Progenitor cell of endocrine pancreas (in vitro differentiated cells): ENCODE measurements around the gene PRKCG. TPM values are rescaled to one million over a fixed set of nuclear protein-coding genes. Genes with fewer than 3 reads are reported as not detected.

Experiments used
- DNase-seq: peaks from one replicate; pipeline ENCODE4 v3.0.0; 2021; ENCODE audit warnings: low spot score; ENCODE audit not compliant: unreplicated experiment
- H3K27ac Mint-ChIP-seq: 2 replicates; pipeline ENCODE4 v1.8.0; 2021; ENCODE audit warnings: mild to moderate bottlenecking, moderate library complexity, mixed read lengths
- H3K27me3 Mint-ChIP-seq: 2 replicates; pipeline ENCODE4 v1.8.0; 2021; ENCODE audit warnings: mixed read lengths
- H3K36me3 Mint-ChIP-seq: 2 replicates; pipeline ENCODE4 v1.8.0; 2022; ENCODE audit warnings: mixed read lengths; ENCODE audit not compliant: insufficient read depth
- H3K4me1 Mint-ChIP-seq: 2 replicates; pipeline ENCODE4 v1.8.0; 2021; ENCODE audit warnings: low read depth, mixed read lengths
- H3K4me3 Mint-ChIP-seq: 2 replicates; pipeline ENCODE4 v1.8.0; 2021; ENCODE audit warnings: low read depth, mild to moderate bottlenecking, moderate library complexity, mixed read lengths
- H3K9me3 Mint-ChIP-seq: 2 replicates; pipeline ENCODE4 v1.8.0; 2021; ENCODE audit warnings: low read depth, mixed read lengths
- total RNA-seq: library from RNA; stranded (reverse); gene quantifications from 2 replicates; pipeline ENCODE4 v1.2.1, GENCODE V29; 2021
- TF ChIP-seq, protein P1 (sequence below): fragments of 200-600 bp; sonication (generic); IDR thresholded peaks from one replicate; pipeline ENCODE4 v1.5.0; 2021; ENCODE audit warnings: antibody characterized with exemption, mild to moderate bottlenecking; ENCODE audit not compliant: unreplicated experiment

Gene PRKCG
- total RNA-seq, 1 donor from 2014 or later: 8.4 TPM

GRCh38 chr19:53870485-53870844, 11.5 kb upstream of the PRKCG start:
- DNase-seq: no peak
- Mint-ChIP-seq H3K36me3 (peaks cover 17% of the 10 kb centered on the region), H3K4me3 (peak overlapping the region; percentile 73), H3K4me1 (peaks cover 36% of the 10 kb centered on the region), H3K9me3 (no peaks in the 10 kb centered on the region), H3K27me3 (no peaks in the 10 kb centered on the region), H3K27ac (peak overlapping the region; percentile 93)
- TF ChIP-seq, protein P1, sequence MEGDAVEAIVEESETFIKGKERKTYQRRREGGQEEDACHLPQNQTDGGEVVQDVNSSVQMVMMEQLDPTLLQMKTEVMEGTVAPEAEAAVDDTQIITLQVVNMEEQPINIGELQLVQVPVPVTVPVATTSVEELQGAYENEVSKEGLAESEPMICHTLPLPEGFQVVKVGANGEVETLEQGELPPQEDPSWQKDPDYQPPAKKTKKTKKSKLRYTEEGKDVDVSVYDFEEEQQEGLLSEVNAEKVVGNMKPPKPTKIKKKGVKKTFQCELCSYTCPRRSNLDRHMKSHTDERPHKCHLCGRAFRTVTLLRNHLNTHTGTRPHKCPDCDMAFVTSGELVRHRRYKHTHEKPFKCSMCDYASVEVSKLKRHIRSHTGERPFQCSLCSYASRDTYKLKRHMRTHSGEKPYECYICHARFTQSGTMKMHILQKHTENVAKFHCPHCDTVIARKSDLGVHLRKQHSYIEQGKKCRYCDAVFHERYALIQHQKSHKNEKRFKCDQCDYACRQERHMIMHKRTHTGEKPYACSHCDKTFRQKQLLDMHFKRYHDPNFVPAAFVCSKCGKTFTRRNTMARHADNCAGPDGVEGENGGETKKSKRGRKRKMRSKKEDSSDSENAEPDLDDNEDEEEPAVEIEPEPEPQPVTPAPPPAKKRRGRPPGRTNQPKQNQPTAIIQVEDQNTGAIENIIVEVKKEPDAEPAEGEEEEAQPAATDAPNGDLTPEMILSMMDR: no peak

GRCh38 chr19:53871454-53871853, 10.5 kb upstream of the PRKCG start:
- no peaks in the 10 kb centered on the region for H3K27me3 Mint-ChIP-seq
- TF ChIP-seq, protein P1: no peak
- peaks cover 29% of the 10 kb centered on the region for H3K4me1 Mint-ChIP-seq
- peak overlapping the region; percentile 86 for H3K27ac Mint-ChIP-seq
- no peak for DNase-seq
- no peaks in the 10 kb centered on the region for H3K9me3 Mint-ChIP-seq
- H3K36me3 Mint-ChIP-seq: peaks cover 17% of the 10 kb centered on the region
- H3K4me3 Mint-ChIP-seq: peak overlapping the region; percentile 29

DNA sequence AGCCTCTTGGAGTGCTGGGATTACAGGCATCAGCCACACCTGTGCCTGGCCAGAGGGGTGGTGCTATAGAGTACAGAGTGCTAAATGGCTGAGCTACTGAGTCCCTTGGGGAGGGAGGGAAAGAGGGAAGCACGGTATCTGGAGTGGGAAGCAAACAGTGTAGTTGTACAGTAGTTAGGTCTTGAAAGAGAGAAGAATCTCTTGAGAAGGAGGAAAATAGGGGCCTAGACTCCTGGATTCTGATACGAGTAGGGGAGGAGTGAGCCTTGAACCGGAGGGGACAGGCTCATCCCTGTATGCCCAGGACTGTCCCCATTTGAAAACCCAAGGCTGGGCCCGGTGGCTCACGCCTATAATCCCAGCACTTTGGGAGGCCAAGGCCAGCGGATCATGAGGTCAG, 9.2 kb upstream of the PRKCG start:
- H3K27me3 Mint-ChIP-seq: no peaks in the 10 kb centered on the region
- no peaks in the 10 kb centered on the region for H3K9me3 Mint-ChIP-seq
- peaks cover 19% of the 10 kb centered on the region for H3K4me1 Mint-ChIP-seq
- DNase-seq: no peak
- TF ChIP-seq, protein P1: no peak
- H3K4me3 Mint-ChIP-seq: no peak overlapping the region
- no peak overlapping the region for H3K27ac Mint-ChIP-seq
- H3K36me3 Mint-ChIP-seq: peaks cover 19% of the 10 kb centered on the region

GRCh38 chr19:53873773-53874605, 8.0 kb upstream of the PRKCG start:
- TF ChIP-seq, protein P1: no peak
- Mint-ChIP-seq H3K27ac (peak overlapping the region; percentile 59), H3K27me3 (no peaks in the 10 kb centered on the region), H3K4me3 (no peak overlapping the region), H3K36me3 (peaks cover 19% of the 10 kb centered on the region), H3K4me1 (peaks cover 17% of the 10 kb centered on the region), H3K9me3 (no peaks in the 10 kb centered on the region)
- DNase-seq: no peak

GRCh38 chr19:53874606-53874990, 7.4 kb upstream of the PRKCG start:
- H3K27me3 Mint-ChIP-seq: no peaks in the 10 kb centered on the region
- DNase-seq: no peak
- peaks cover 17% of the 10 kb centered on the region for H3K4me1 Mint-ChIP-seq
- no peak overlapping the region for H3K4me3 Mint-ChIP-seq
- H3K27ac Mint-ChIP-seq: no peak overlapping the region
- H3K9me3 Mint-ChIP-seq: no peaks in the 10 kb centered on the region
- peaks cover 19% of the 10 kb centered on the region for H3K36me3 Mint-ChIP-seq
- TF ChIP-seq, protein P1: no peak
